Measurements from ENCODE around the gene RUFY3.

RUFY3 gene, protein sequence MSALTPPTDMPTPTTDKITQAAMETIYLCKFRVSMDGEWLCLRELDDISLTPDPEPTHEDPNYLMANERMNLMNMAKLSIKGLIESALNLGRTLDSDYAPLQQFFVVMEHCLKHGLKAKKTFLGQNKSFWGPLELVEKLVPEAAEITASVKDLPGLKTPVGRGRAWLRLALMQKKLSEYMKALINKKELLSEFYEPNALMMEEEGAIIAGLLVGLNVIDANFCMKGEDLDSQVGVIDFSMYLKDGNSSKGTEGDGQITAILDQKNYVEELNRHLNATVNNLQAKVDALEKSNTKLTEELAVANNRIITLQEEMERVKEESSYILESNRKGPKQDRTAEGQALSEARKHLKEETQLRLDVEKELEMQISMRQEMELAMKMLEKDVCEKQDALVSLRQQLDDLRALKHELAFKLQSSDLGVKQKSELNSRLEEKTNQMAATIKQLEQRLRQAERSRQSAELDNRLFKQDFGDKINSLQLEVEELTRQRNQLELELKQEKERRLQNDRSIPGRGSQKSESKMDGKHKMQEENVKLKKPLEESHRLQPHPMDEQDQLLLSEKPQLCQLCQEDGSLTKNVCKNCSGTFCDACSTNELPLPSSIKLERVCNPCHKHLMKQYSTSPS

DNA sequence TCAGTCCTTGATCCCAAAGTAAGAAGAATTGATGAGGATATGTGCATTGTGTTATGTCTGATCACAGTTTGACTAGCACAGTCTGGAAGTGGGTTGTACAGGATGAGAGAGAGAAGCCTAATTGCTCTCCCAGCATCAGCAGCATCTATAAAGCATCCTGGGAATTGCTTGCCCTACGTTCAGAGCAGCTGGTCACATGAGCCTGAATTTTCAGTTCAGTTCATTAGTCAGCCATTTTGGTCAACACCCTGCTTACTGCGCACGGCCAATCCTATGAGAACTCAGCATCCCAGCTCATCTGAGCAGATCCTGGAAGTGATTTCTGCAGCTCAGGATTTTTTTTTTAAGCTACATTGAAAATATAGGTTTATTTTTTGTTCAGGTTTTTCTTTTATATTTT, at the start of gene RUFY3:
Gene RUFY3, plus strand, starts transcription at position 218 of the 400 bp plus-strand sequence. CDS start 610 bp downstream, outside the sequence.
- peak; percentile 75 for DNase-seq (ENCODE audit: extremely low spot score)
- no peak for TF ChIP-seq HDGF (IDR thresholded peaks at IDR 0.05; ENCODE audit: borderline replicate concordance)
- TF ChIP-seq SUZ12 (IDR thresholded peaks at IDR 0.05): no peak
- peak; percentile 54; the same call in 1 of the 2 replicates for TF ChIP-seq CTBP1 (IDR thresholded peaks at IDR 0.05; ENCODE audit: borderline replicate concordance)
- ChIA-PET CTCF (interaction anchor here (0.6 kb wide), 1 partner anchor 38 kb away, joined by 5 read pairs; no protein-coding TSS in a partner anchor), POLR2A (interaction anchor here (1.1 to 2.7 kb wide), 3 partner anchors 13 to 33 kb away, joined by 3 to 19 read pairs (median 5); no protein-coding TSS in a partner anchor)

DNA sequence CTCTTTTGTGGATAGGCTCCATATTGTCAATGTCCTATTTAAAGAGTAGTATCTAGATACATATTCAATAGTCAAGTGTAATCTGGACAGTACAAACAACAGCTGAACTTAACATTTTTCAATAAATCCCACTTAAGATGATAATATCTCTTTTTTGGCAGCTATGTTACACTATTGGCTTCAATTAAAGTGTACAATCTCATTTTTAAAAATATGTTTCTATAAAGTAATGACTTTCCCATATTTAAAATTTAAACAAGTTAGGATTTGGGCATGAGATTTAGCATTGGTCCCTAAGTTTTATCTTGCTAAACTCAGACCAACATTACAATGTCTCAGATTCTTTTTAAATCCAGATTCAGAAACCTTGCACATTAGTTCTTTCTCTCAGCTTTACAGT, 47.6 kb upstream of the RUFY3 start:
- no peak for DNase-seq (ENCODE audit: extremely low spot score)
- ChIA-PET POLR2A (no interaction called here), CTCF (no interaction called here)
- TF ChIP-seq FOXM1 (IDR thresholded peaks at IDR 0.05; ENCODE audit: borderline replicate concordance) (no peak), ELF4 (IDR thresholded peaks at IDR 0.05) (no peak), ZNF384 (IDR thresholded peaks at IDR 0.05) (no peak), SP1 (IDR thresholded peaks at IDR 0.05) (no peak), SUZ12 (IDR thresholded peaks at IDR 0.05) (no peak), LEF1 (IDR thresholded peaks at IDR 0.05; ENCODE audit: borderline replicate concordance) (no peak), BHLHE40 (IDR thresholded peaks at IDR 0.05; ENCODE audit: borderline replicate concordance) (no peak), NFRKB (IDR thresholded peaks at IDR 0.05) (no peak), L3MBTL2 (conservative IDR thresholded peaks at IDR 0.05) (no peak), TARDBP (IDR thresholded peaks at IDR 0.05) (no peak), ARNT (IDR thresholded peaks at IDR 0.05) (no peak), HDGF (IDR thresholded peaks at IDR 0.05; ENCODE audit: borderline replicate concordance) (no peak), FOXK2 (IDR thresholded peaks at IDR 0.05) (no peak), FOXA1 (IDR thresholded peaks at IDR 0.05) (no peak), CTBP1 (IDR thresholded peaks at IDR 0.05; ENCODE audit: borderline replicate concordance) (no peak)
- TF ChIP-seq, protein P1, sequence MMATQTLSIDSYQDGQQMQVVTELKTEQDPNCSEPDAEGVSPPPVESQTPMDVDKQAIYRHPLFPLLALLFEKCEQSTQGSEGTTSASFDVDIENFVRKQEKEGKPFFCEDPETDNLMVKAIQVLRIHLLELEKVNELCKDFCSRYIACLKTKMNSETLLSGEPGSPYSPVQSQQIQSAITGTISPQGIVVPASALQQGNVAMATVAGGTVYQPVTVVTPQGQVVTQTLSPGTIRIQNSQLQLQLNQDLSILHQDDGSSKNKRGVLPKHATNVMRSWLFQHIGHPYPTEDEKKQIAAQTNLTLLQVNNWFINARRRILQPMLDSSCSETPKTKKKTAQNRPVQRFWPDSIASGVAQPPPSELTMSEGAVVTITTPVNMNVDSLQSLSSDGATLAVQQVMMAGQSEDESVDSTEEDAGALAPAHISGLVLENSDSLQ (IDR thresholded peaks at IDR 0.05): no peak

DNA sequence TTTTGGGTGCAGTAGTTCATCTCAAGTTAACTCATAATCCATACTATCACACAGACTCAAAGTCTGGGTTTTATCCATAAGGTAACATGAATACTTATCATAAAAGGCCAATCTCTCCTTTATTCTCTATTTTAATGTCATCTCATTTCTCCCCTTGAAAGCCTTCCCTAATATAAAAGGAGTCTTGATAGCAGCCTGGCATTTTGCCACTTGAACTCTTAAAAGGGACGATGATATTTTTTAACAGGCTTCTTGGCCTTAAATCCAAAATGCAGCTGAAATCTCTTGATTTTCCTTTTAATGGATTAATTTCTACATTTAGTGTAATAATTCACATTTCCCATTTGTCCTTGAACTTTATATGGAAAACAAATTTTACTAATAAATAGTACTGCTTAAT, 47.0 kb upstream of the RUFY3 start:
- no peak for DNase-seq (ENCODE audit: extremely low spot score)
- ChIA-PET CTCF (no interaction called here), POLR2A (no interaction called here)
- TF ChIP-seq ARNT (IDR thresholded peaks at IDR 0.05) (no peak), LEF1 (IDR thresholded peaks at IDR 0.05; ENCODE audit: borderline replicate concordance) (no peak), ZNF384 (IDR thresholded peaks at IDR 0.05) (no peak), HDGF (IDR thresholded peaks at IDR 0.05; ENCODE audit: borderline replicate concordance) (no peak), SP1 (IDR thresholded peaks at IDR 0.05) (no peak), FOXM1 (IDR thresholded peaks at IDR 0.05; ENCODE audit: borderline replicate concordance) (no peak), L3MBTL2 (conservative IDR thresholded peaks at IDR 0.05) (no peak), CTBP1 (IDR thresholded peaks at IDR 0.05; ENCODE audit: borderline replicate concordance) (no peak), NFRKB (IDR thresholded peaks at IDR 0.05) (no peak), BHLHE40 (IDR thresholded peaks at IDR 0.05; ENCODE audit: borderline replicate concordance) (no peak), FOXK2 (IDR thresholded peaks at IDR 0.05) (no peak), SUZ12 (IDR thresholded peaks at IDR 0.05) (no peak), FOXA1 (IDR thresholded peaks at IDR 0.05) (no peak), ELF4 (IDR thresholded peaks at IDR 0.05) (no peak), TARDBP (IDR thresholded peaks at IDR 0.05) (no peak)
- TF ChIP-seq, protein P1 (IDR thresholded peaks at IDR 0.05): no peak

DNA sequence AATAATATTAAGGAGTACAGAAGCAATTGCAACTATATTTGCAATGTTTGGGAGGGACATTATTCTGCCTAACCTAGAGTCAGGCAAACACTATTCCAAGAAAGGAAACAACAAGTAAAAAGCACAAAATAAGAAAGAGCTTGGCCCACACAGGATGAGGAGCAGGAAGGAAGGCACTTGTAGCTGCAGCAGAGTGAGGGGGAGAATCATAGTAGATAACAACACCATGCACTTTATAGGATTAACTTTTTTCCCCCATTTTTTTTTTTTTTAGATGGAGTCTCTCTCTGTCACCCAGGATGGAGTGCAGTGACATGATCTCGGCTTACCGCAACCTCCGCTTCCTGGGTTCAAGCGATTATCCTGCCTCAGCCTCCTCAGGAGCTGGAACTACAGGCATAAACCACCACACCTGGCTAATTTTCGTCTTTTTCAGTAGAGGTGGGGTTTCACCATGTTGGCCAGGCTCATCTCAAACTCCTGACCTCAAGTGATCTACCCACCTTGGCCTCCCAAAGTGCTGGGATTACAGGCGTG, 45.1 kb upstream of the RUFY3 start:
- POLR2A ChIA-PET: no interaction called here
- CTCF ChIA-PET: interaction anchor here (0.6 to 1.5 kb wide), 3 partner anchors 25 to 589 kb away, joined by 3 to 4 read pairs (median 3); no protein-coding TSS in a partner anchor
- no peak for DNase-seq (ENCODE audit: extremely low spot score)

More for the DNA sequence above, 45.1 kb upstream of the RUFY3 start:
- TF ChIP-seq, protein P1 (IDR thresholded peaks at IDR 0.05): no peak
- TF ChIP-seq L3MBTL2 (conservative IDR thresholded peaks at IDR 0.05): no peak
- no peak for TF ChIP-seq ZNF384 (IDR thresholded peaks at IDR 0.05)
- TF ChIP-seq NFRKB (IDR thresholded peaks at IDR 0.05): no peak
- no peak for TF ChIP-seq LEF1 (IDR thresholded peaks at IDR 0.05; ENCODE audit: borderline replicate concordance)
- TF ChIP-seq TARDBP (IDR thresholded peaks at IDR 0.05): no peak
- TF ChIP-seq FOXK2 (IDR thresholded peaks at IDR 0.05): no peak
- TF ChIP-seq BHLHE40 (IDR thresholded peaks at IDR 0.05; ENCODE audit: borderline replicate concordance): no peak
- TF ChIP-seq SUZ12 (IDR thresholded peaks at IDR 0.05): no peak
- no peak for TF ChIP-seq HDGF (IDR thresholded peaks at IDR 0.05; ENCODE audit: borderline replicate concordance)
- TF ChIP-seq FOXA1 (IDR thresholded peaks at IDR 0.05): no peak
- TF ChIP-seq CTBP1 (IDR thresholded peaks at IDR 0.05; ENCODE audit: borderline replicate concordance): no peak
- TF ChIP-seq SP1 (IDR thresholded peaks at IDR 0.05): no peak
- no peak for TF ChIP-seq ARNT (IDR thresholded peaks at IDR 0.05)
- TF ChIP-seq ELF4 (IDR thresholded peaks at IDR 0.05): no peak
- no peak for TF ChIP-seq FOXM1 (IDR thresholded peaks at IDR 0.05; ENCODE audit: borderline replicate concordance)

Measured in HEK293T (cell line).